Ovary (tissue), 3 donors: ENCODE results near the gene CRHR1.

Experiments
- CTCF ChIP-seq, 3 donors: fragments of 450-650 bp in 2 of 3; fragments of 200-600 bp in 1 of 3; IDR thresholded peaks; one replicate each; pipeline versions ENCODE4 v1.5.1 to v1.8.0; 2016 to 2022; ENCODE audit warnings: antibody characterized with exemption in 3 of 3, mild to moderate bottlenecking in 1 of 3
- POLR2A ChIP-seq: fragments of 450-650 bp; IDR thresholded peaks from one replicate; pipeline ENCODE4 v1.6.1; 2017; ENCODE audit warnings: antibody characterized with exemption, mild to moderate bottlenecking, moderate library complexity
- donor health status: DM: no; HTN: no; CAD: no.

DNA sequence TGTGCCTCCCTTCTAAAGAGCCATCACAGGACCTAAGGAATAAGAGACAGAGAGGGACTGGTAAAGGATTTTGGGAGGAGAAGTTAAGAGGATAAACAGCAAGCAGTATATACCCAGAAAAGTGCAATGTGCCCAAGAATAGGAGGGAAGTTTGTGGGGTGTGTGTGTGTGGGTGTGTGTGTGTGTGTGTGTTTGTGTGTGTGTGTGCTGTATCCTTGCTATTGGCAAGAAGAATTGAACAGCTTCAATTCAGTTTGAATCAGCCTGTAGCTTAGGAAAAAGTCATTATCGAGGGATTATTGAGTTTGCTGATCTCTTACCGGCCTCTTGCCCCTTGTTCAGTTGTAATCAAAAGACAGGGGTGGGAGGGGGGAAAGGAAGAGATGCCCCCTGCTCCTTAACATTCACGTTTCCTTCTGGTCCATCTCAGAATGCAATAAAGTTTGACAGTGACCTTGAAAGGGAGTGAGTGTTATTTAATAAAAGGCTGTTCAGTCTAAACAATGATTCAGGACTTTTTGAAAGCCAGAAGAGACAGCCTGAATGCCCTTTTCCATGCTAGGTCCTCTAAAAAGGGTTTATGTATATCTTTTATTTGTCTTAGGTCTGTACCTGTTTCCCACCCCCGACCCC, 86.3 kb downstream of the CRHR1 start:
- no peak for TF ChIP-seq CTCF (IDR thresholded peaks at IDR 0.05)
- TF ChIP-seq POLR2A, result no peak
